ENCODE measurements around the gene SENP2.

GRCh38 chr3:185649414-185649813 is 63.3 kb downstream of the SENP2 start:
- no peak for TF ChIP-seq CTCF (IDR thresholded peaks at IDR 0.05; ENCODE audit: low read depth, low read length, missing input control)
- no peak for TF ChIP-seq TAF1 (conservative IDR thresholded peaks at IDR 0.05)
- TF ChIP-seq ZBTB33 (IDR thresholded peaks at IDR 0.05): no peak
